Uterus (tissue), 4 donors: ENCODE results near the gene CTAGE1. TPM values are rescaled to one million over a fixed set of nuclear protein-coding genes. Genes with fewer than 3 reads are reported as not detected.

Source experiments
- DNase-seq, 2 donors: peaks; one replicate each; pipeline ENCODE4 v3.0.0-alpha.2; 2019 to 2020
- H3K27ac ChIP-seq, 2 donors: fragments of 200-600 bp; sonication (generic); 1 replicate in 1 of 2; 2 replicates in 1 of 2; pipeline ENCODE4 v1.5.1; 2016 to 2018
- H3K27me3 ChIP-seq, 2 donors: fragments of 200-600 bp; sonication (generic); one replicate each; pipeline ENCODE4 v1.5.1; 2018 to 2019; ENCODE audit warnings: control low read depth in 1 of 2
- H3K36me3 ChIP-seq, 2 donors: fragments of 200-600 bp; sonication (generic); one replicate each; pipeline ENCODE4 v1.5.1; 2019; ENCODE audit warnings: control low read depth in 1 of 2
- H3K4me1 ChIP-seq, 2 donors: fragments of 200-600 bp; sonication (generic); one replicate each; pipeline ENCODE4 v1.5.1; 2018 to 2019; ENCODE audit warnings: control low read depth in 1 of 2
- H3K4me3 ChIP-seq, 2 donors: fragments of 200-600 bp; sonication (generic); 1 replicate in 1 of 2; 2 replicates in 1 of 2; pipeline ENCODE4 v1.5.1; 2018 to 2019; ENCODE audit warnings: mild to moderate bottlenecking in 1 of 2
- H3K9me3 ChIP-seq, 2 donors: fragments of 200-600 bp; sonication (generic); one replicate each; pipeline ENCODE4 v1.5.1; 2019; ENCODE audit warnings: control low read depth in 1 of 2
- CTCF ChIP-seq, 4 experiments: fragments of 200-600 bp in 2 of 4; fragments of 450-650 bp in 2 of 4; sonication (generic) in 2 of 4; IDR thresholded peaks; one replicate each; pipeline ENCODE4 v1.5.1; 2016 to 2019; ENCODE audit warnings: antibody characterized with exemption in 4 of 4, mild to moderate bottlenecking in 2 of 4, moderate library complexity in 1 of 4
- POLR2A ChIP-seq, 2 donors: fragments of 450-650 bp; IDR thresholded peaks; one replicate each; pipeline ENCODE4 v1.6.1; 2016; ENCODE audit warnings: antibody characterized with exemption in 2 of 2, mild to moderate bottlenecking in 1 of 2, moderate library complexity in 1 of 2
- intact Hi-C: fragments of 100-400 bp; cut with DNase I; formaldehyde crosslinking; loops from one replicate; pipeline ENCODE4 v1.15.1; 2023; ENCODE audit warnings: low total_unique reads
- total RNA-seq, 4 donors: library from RNA; depleted of rRNA in 3 of 4; stranded (reverse); fragments of >200 nt in 3 of 4; gene quantifications; one replicate each; pipeline versions ENCODE4 v1.1.0 to v1.2.4, GENCODE V29; 2014 to 2023
- donor health status: DM: yes; HTN: yes; CAD: no.

Gene CTAGE1
- total RNA-seq, 4 donors from 2014 or later = not detected

DNA sequence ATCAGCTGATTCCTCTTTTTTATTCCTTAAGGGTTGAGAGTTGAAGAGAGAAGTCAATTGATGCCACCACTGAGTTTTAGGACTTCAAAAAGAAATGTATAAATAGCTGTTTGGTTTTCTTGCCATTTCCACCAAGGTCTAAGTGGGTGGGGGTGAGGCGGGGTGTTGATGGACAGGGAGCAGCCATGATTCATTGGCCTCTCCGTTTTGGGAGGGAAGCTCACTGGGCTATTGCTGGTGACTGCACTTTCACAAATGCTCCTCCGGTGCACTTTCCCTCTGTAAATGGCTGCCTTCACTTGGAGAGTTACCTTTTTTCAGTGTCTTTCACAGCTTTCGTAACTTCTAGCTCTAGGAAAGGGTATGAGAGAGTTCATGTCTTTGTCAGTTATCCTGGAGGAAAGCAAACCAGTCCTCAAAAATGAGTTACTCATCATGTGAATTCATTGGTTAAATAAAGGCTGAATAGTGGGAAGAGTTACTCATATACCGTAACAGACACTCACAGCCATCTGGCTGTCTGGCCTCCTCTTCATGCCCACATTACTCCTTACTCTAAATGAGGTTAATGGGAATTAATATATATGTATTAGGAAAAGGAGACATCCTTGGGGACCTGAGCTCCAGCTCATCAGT lies 17.4 kb upstream of the CTAGE1 start:
- DNase-seq = no peak
- no peak overlapping the region for H3K27ac ChIP-seq
- no peaks in the 10 kb centered on the region for H3K9me3 ChIP-seq
- intact Hi-C loops = no loop called here
- H3K36me3 ChIP-seq = no peaks in the 10 kb centered on the region
- no peak overlapping the region for H3K4me3 ChIP-seq
- TF ChIP-seq CTCF (IDR thresholded peaks at IDR 0.05) = no peak
- no peak for TF ChIP-seq POLR2A (IDR thresholded peaks at IDR 0.05)
- no peaks in the 10 kb centered on the region for H3K27me3 ChIP-seq
- no peaks in the 10 kb centered on the region for H3K4me1 ChIP-seq

GRCh38 chr18:22433956-22434355 lies 16.2 kb upstream of the CTAGE1 start:
- H3K4me1 ChIP-seq = no peaks in the 10 kb centered on the region
- intact Hi-C loops = no loop called here
- no peak overlapping the region for H3K4me3 ChIP-seq
- TF ChIP-seq POLR2A (IDR thresholded peaks at IDR 0.05) (no peak), CTCF (IDR thresholded peaks at IDR 0.05) (no peak)
- no peaks in the 10 kb centered on the region for H3K36me3 ChIP-seq
- H3K9me3 ChIP-seq = no peaks in the 10 kb centered on the region
- no peak overlapping the region for H3K27ac ChIP-seq
- H3K27me3 ChIP-seq = no peaks in the 10 kb centered on the region
- no peak for DNase-seq

GRCh38 chr18:22432657-22433137 lies 15.0 kb upstream of the CTAGE1 start:
- Histone ChIP-seq H3K4me1 (no peaks in the 10 kb centered on the region), H3K27ac (peak overlapping the region; percentile 23 to 49), H3K27me3 (no peaks in the 10 kb centered on the region), H3K36me3 (no peaks in the 10 kb centered on the region), H3K9me3 (no peaks in the 10 kb centered on the region), H3K4me3 (no peak overlapping the region)
- peak; percentile 81 to 83 for DNase-seq
- TF ChIP-seq POLR2A (IDR thresholded peaks at IDR 0.05) = no peak
- TF ChIP-seq CTCF (IDR thresholded peaks at IDR 0.05) = no peak
- intact Hi-C loops = no loop called here

- no peak for DNase-seq
- H3K27ac ChIP-seq = no peak overlapping the region
- intact Hi-C loops = no loop called here
- TF ChIP-seq CTCF (IDR thresholded peaks at IDR 0.05) = no peak
- no peak for TF ChIP-seq POLR2A (IDR thresholded peaks at IDR 0.05)
- H3K4me3 ChIP-seq = no peak overlapping the region
- no peaks in the 10 kb centered on the region for H3K4me1 ChIP-seq
- H3K9me3 ChIP-seq = no peaks in the 10 kb centered on the region
- H3K27me3 ChIP-seq = no peaks in the 10 kb centered on the region
- H3K36me3 ChIP-seq = no peaks in the 10 kb centered on the region
Observed at GRCh38 chr18:22429564-22429963, 11.8 kb upstream of the CTAGE1 start.

DNA sequence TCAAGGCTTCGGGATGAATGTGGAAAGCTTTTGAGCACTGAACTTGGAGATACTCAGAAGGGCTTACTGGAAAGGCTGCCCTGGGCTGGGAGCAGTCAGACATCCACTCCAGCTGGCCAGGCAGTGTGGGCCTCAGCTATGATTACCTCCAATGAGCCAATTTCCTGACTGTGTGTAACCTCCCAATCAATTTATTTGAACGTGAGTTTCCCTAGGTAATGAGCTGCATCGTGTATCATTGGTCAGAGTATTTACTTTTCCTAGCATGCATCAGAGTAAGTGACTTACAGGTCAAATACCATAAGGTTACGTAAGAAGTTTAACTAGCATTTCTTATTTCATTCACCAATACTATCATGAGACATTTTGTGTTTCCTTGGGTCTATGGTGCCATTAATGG lies 11.0 kb upstream of the CTAGE1 start:
- no peaks in the 10 kb centered on the region for H3K36me3 ChIP-seq
- H3K9me3 ChIP-seq = no peaks in the 10 kb centered on the region
- TF ChIP-seq CTCF (IDR thresholded peaks at IDR 0.05) (no peak), POLR2A (IDR thresholded peaks at IDR 0.05) (no peak)
- no peaks in the 10 kb centered on the region for H3K4me1 ChIP-seq
- no peaks in the 10 kb centered on the region for H3K27me3 ChIP-seq
- no peak for DNase-seq
- no peak overlapping the region for H3K4me3 ChIP-seq
- intact Hi-C loops = no loop called here
- H3K27ac ChIP-seq = no peak overlapping the region
